GM12878 (cell line): ENCODE results near the gene NDUFA7. TPM values are rescaled to one million over a fixed set of nuclear protein-coding genes. Genes with fewer than 3 reads are reported as not detected.
A peak's percentile ranks its signal among the peaks of the same experiment; 100 is the strongest.
"Not testable (repeated sequence)": the region's sequence is repeated elsewhere in the genome, so short reads cannot be mapped to it uniquely, and the experiment has no call there.

Experiments used
- ATAC-seq: fragments of 200-7000 bp; cut with Tn5 transposase; 3 replicates; pipeline ENCODE4 v1.9.1; 2020; ENCODE audit warnings: mild to moderate bottlenecking, moderate library complexity
- BruUV-seq: library from RNA; stranded (reverse); fragments of 400-500 nt; replicated peaks from 2 replicates; lab custom pipeline; 2021; lab: Mats Ljungman, UMichigan
- CTCF ChIA-PET: fragments of 300-600 bp; sonication (Branson Sonifier 250); formaldehyde crosslinking; extraction: SDS; loops from one replicate; lab custom pipeline; 2021; ENCODE audit warnings: inconsistent platforms; lab: Yijun Ruan, JAX
- POLR2A ChIA-PET: fragments of 350-600 bp; formaldehyde crosslinking; extraction: SDS; loops from one replicate; lab custom pipeline; 2021; ENCODE audit warnings: inconsistent platforms; lab: Charles Lee
- RAD21 ChIA-PET: fragments of 300-600 bp; sonication (Branson Sonifier 250); formaldehyde crosslinking; loops from one replicate; lab custom pipeline; 2023; ENCODE audit warnings: antibody characterized with exemption; ENCODE audit not compliant: unreplicated experiment; lab: Charles Lee
- SMC1A ChIA-PET: fragments of 300-600 bp; sonication (Branson Sonifier 250); formaldehyde crosslinking; loops from one replicate; lab custom pipeline; 2023; ENCODE audit not compliant: unreplicated experiment, uncharacterized antibody; lab: Charles Lee
- DNase-seq: peaks from one replicate; pipeline ENCODE4 v3.0.0-alpha.2; 2011; ENCODE audit warnings: low read depth, low spot score
- FAIRE-seq: peaks from 3 replicates; lab custom pipeline; 2011; peaks lifted over from hg19 to GRCh38; lab: Jason Lieb, UNC
- H2AFZ ChIP-seq: 2 replicates; pipeline ENCODE4 v1.6.0; 2011; ENCODE audit warnings: low read depth, low read length, control low read depth; ENCODE audit not compliant: control insufficient read depth
- H3K27ac ChIP-seq: 2 replicates; pipeline ENCODE4 v1.5.1; 2011; ENCODE audit warnings: control low read depth; ENCODE audit not compliant: control insufficient read depth, insufficient read depth
- H3K27me3 ChIP-seq, 2 experiments: replicated peaks in 1 of 2; 2 replicates each; pipeline versions ENCODE4 v1.6.0 to v1.6.1; 2011; ENCODE audit warnings: low read length in 1 of 2; ENCODE audit not compliant: control insufficient read depth in 2 of 2, insufficient read depth in 2 of 2
- H3K36me3 ChIP-seq, 2 experiments: 2 replicates each; pipeline ENCODE4 v1.5.1; 2011; ENCODE audit warnings: low read length in 1 of 2; ENCODE audit not compliant: control insufficient read depth in 2 of 2, insufficient read depth in 2 of 2
- H3K4me1 ChIP-seq: 2 replicates; pipeline ENCODE4 v1.6.1; 2011; ENCODE audit warnings: mild to moderate bottlenecking, low read length, moderate library complexity, mixed read lengths; ENCODE audit not compliant: control insufficient read depth, insufficient read depth
- H3K4me2 ChIP-seq: 2 replicates; pipeline ENCODE4 v1.6.0; 2011; ENCODE audit warnings: control low read depth; ENCODE audit not compliant: control insufficient read depth, insufficient read depth
- H3K4me3 ChIP-seq: fragments of 200-600 bp; sonication (generic); 2 replicates; pipeline ENCODE4 v1.5.1; 2016
- H3K79me2 ChIP-seq: 2 replicates; pipeline ENCODE4 v1.6.0; 2011; ENCODE audit warnings: low read length; ENCODE audit not compliant: control insufficient read depth, insufficient read depth
- H3K9ac ChIP-seq: 2 replicates; pipeline ENCODE4 v1.8.0; 2011; ENCODE audit warnings: low read length, control low read depth, mixed read lengths; ENCODE audit not compliant: control insufficient read depth, insufficient read depth
- H3K9me3 ChIP-seq: replicated peaks from 3 replicates; pipeline ENCODE4 v1.5.1; 2011; ENCODE audit warnings: mild to moderate bottlenecking, low read length; ENCODE audit not compliant: control insufficient read depth, insufficient read depth
- H4K20me1 ChIP-seq: 2 replicates; pipeline ENCODE4 v1.6.0; 2011; ENCODE audit not compliant: control insufficient read depth, insufficient read depth
- BCLAF1 ChIP-seq: fragments of 450-650 bp; IDR thresholded peaks from 2 replicates; pipeline ENCODE4 v1.6.1; 2017; ENCODE audit warnings: antibody characterized with exemption, mild to moderate bottlenecking, moderate library complexity
- BMI1 ChIP-seq: fragments of 450-650 bp; IDR thresholded peaks from 2 replicates; pipeline ENCODE4 v1.6.1; 2016; ENCODE audit warnings: mild to moderate bottlenecking, moderate library complexity, borderline replicate concordance
- HDAC2 ChIP-seq: fragments of 200-600 bp; sonication (generic); IDR thresholded peaks from 2 replicates; pipeline ENCODE4 v1.6.1; 2017
- IRF4 ChIP-seq: IDR thresholded peaks from 2 replicates; pipeline ENCODE4 v1.6.1; 2011; ENCODE audit warnings: low read depth, low read length
- NFXL1 ChIP-seq: fragments of 450-650 bp; IDR thresholded peaks from 2 replicates; pipeline ENCODE4 v1.6.1; 2017; ENCODE audit warnings: antibody characterized with exemption, mild to moderate bottlenecking, borderline replicate concordance
- NFYB ChIP-seq: IDR thresholded peaks from 2 replicates; pipeline ENCODE4 v1.6.1; 2011; ENCODE audit warnings: low read depth, mild to moderate bottlenecking, low read length, improper control_type of control experiment, moderate library complexity; ENCODE audit not compliant: insufficient read depth
- NRF1 ChIP-seq: conservative IDR thresholded peaks from 2 replicates; pipeline ENCODE4 v1.6.1; 2011; ENCODE audit warnings: mild to moderate bottlenecking, low read depth, low read length, improper control_type of control experiment
- SKIL ChIP-seq: fragments of 450-650 bp; IDR thresholded peaks from 2 replicates; pipeline ENCODE4 v1.6.1; 2017; ENCODE audit warnings: mild to moderate bottlenecking, low read depth, inconsistent platforms; ENCODE audit not compliant: poor library complexity, severe bottlenecking
- SPI1 ChIP-seq: IDR thresholded peaks from 2 replicates; pipeline ENCODE4 v1.6.1; 2011; ENCODE audit warnings: low read depth, mild to moderate bottlenecking, low read length, moderate library complexity, borderline replicate concordance; ENCODE audit not compliant: insufficient read depth
- SREBF2 ChIP-seq: IDR thresholded peaks from 2 replicates; pipeline ENCODE4 v1.6.1; 2012; ENCODE audit warnings: mild to moderate bottlenecking, low read length
- TAF1 ChIP-seq: IDR thresholded peaks from 2 replicates; pipeline ENCODE4 v1.6.1; 2011; ENCODE audit warnings: mild to moderate bottlenecking, low read depth, low read length, borderline replicate concordance
- TARDBP ChIP-seq: IDR thresholded peaks from 2 replicates; pipeline ENCODE4 v1.6.1; 2016; ENCODE audit warnings: borderline replicate concordance
- ZNF217 ChIP-seq: fragments of 450-650 bp; IDR thresholded peaks from 2 replicates; pipeline ENCODE4 v1.6.1; 2017; ENCODE audit warnings: antibody characterized with exemption, mild to moderate bottlenecking
- WGBS: methylation state at CpG from one replicate; pipeline ENCODE4 v1.1.6; 2016; ENCODE audit warnings: low lambda C conversion rate; ENCODE audit not compliant: insufficient replicate concordance, insufficient coverage; ENCODE audit errors: missing lambda C conversion rate; 5-methylcytosine and 5-hydroxymethylcytosine counted together
- in situ Hi-C: fragments of 300-500 bp; cut with MboI; formaldehyde crosslinking; loops from 9 replicates; pipeline ENCODE4 v1.14.3; 2018; ENCODE audit warnings: mixed read lengths
- intact Hi-C: fragments of 100-400 bp; cut with micrococcal nuclease; formaldehyde crosslinking; loops from one replicate; pipeline ENCODE4 v1.14.2; 2022; ENCODE audit not compliant: unreplicated experiment
- polyA plus RNA-seq, 11 experiments: library from polyadenylated mRNA; depleted of rRNA in 4 of 11; unstranded in 6 of 11; stranded (reverse) in 5 of 11; fragments of >200 nt; fragmentation: Nextera tagmentation in 4 of 11; fragmentation: Illumina TruSeq in 1 of 11; extraction: Ambion mirVana in 4 of 11; extraction: Trizol in 1 of 11; gene quantifications; 1 replicate in 1 of 11; 2 replicates in 10 of 11; pipeline versions ENCODE4 v1.2.1 to v1.2.3, GENCODE V29; 2011 to 2016; ENCODE audit warnings: inconsistent platforms in 2 of 11, missing spikeins in 2 of 11, low read depth in 1 of 11
- total RNA-seq, 4 experiments: library from RNA; depleted of rRNA in 3 of 4; stranded (reverse); fragments of >200 nt in 3 of 4; fragmentation: Illumina TruSeq in 1 of 4; extraction: Trizol in 1 of 4; gene quantifications; 2 replicates each; pipeline versions ENCODE4 v1.2.1 to v1.2.3, GENCODE V29; 2013 to 2021

The NDUFA7 gene
- total and polyA plus RNA-seq, 10 of the 15 experiments (the other 5 are each of a cell fraction or from before 2014, with no cell fraction given): 79.0 to 360 (median 174) TPM

- H3K4me1 ChIP-seq, SMC1A ChIA-PET, H3K4me2 ChIP-seq, H3K79me2 ChIP-seq, BruUV-seq, POLR2A ChIA-PET, DNase-seq, CTCF ChIA-PET, intact Hi-C loops, H4K20me1 ChIP-seq, H3K27me3 ChIP-seq, H3K4me3 ChIP-seq, RAD21 ChIA-PET, H3K27ac ChIP-seq, H2AFZ ChIP-seq, H3K36me3 ChIP-seq, H3K9ac ChIP-seq, H3K9me3 ChIP-seq, in situ Hi-C loops: not testable (repeated sequence)
- ATAC-seq (peak; percentile 94), FAIRE-seq (peak; percentile 81)
- no CpG with 5 or more reads among the region's 9 CpGs for WGBS
Measured at GRCh38 chr19:8276508-8276907, 44.7 kb downstream of the NDUFA7 start.

- POLR2A ChIA-PET: interaction anchor here (0.7 to 1.2 kb wide), 3 partner anchors 50 to 120 kb away, joined by 3 to 4 read pairs (median 3); partner anchors contain the start of gene RAB11B
- SMC1A ChIA-PET: interaction anchor here (0.6 to 1.2 kb wide), 3 partner anchors 52 to 70 kb away, joined by 3 read pairs; partner anchors contain the start of genes NDUFA7 and RPS28
- CTCF ChIA-PET: interaction anchor here (0.6 to 1.7 kb wide), 8 partner anchors 8 to 244 kb away, joined by 3 to 6 read pairs (median 4); partner anchors contain the start of genes NDUFA7, RAB11B, RPS28 and ZNF414
- Histone ChIP-seq H3K79me2 (no peaks in the 10 kb centered on the region), H3K4me2 (peak overlapping the region; percentile 96), H3K36me3 (no peaks in the 10 kb centered on the region), H3K4me1 (peaks cover 21% of the 10 kb centered on the region), H3K27ac (peak overlapping the region; percentile 95), H3K9me3 (no peaks in the 10 kb centered on the region), H3K9ac (peak overlapping the region; percentile 79), H4K20me1 (no peaks in the 10 kb centered on the region), H3K27me3 (no peaks in the 10 kb centered on the region), H3K4me3 (peak overlapping the region; percentile 47), H2AFZ (peak overlapping the region; percentile 77)
- no peak for ATAC-seq
- intact Hi-C loops: loop anchor here (5.0 kb wide), 2 partner anchors 53 to 128 kb away; partner anchors contain the start of genes NDUFA7 and RPS28
- in situ Hi-C loops: loop anchor here (5.0 kb wide), 1 partner anchor 38 kb away; the partner anchor contains the start of gene CD320
- no TSS peak for BruUV-seq
- FAIRE-seq: no peak
- RAD21 ChIA-PET: interaction anchor here (0.5 to 2.1 kb wide), 3 partner anchors 71 to 349 kb away, joined by 3 to 6 read pairs (median 4); no protein-coding TSS in a partner anchor
- no peak for DNase-seq
- 18% methylated on average over 3 of the region's 3 CpGs for WGBS
- TF ChIP-seq NFYB: no peak
- no peak for TF ChIP-seq HDAC2
- TF ChIP-seq TARDBP: no peak
- no peak for TF ChIP-seq SREBF2
- no peak for TF ChIP-seq BMI1
- TF ChIP-seq TAF1: no peak
- no peak for TF ChIP-seq BCLAF1
- TF ChIP-seq SKIL: no peak
- TF ChIP-seq ZNF217: no peak
- no peak for TF ChIP-seq NFXL1
- no peak for TF ChIP-seq NRF1
- no peak for TF ChIP-seq IRF4
- TF ChIP-seq SPI1: no peak
Measured at GRCh38 chr19:8269724-8270123, 51.5 kb downstream of the NDUFA7 start.
